Endothelial cell (in vitro differentiated cells): ENCODE data around the gene ZNF783. TPM values are rescaled to one million over a fixed set of nuclear protein-coding genes. Genes with fewer than 3 reads are reported as not detected.
"Not testable (repeated sequence)": the region's sequence is repeated elsewhere in the genome, so short reads cannot be mapped to it uniquely, and the experiment has no call there.

Experiments
- DNase-seq: peaks from one replicate; pipeline ENCODE4 v3.0.0; 2021; ENCODE audit warnings: low spot score
- H3K27ac Mint-ChIP-seq: one replicate; pipeline ENCODE4 v1.8.0; 2021; ENCODE audit warnings: mixed read lengths, inconsistent platforms; ENCODE audit not compliant: unreplicated experiment
- H3K27me3 Mint-ChIP-seq: one replicate; pipeline ENCODE4 v1.8.0; 2021; ENCODE audit warnings: mild to moderate bottlenecking, moderate library complexity, mixed read lengths, inconsistent platforms; ENCODE audit not compliant: unreplicated experiment
- H3K36me3 Mint-ChIP-seq: one replicate; pipeline ENCODE4 v1.8.0; 2021; ENCODE audit warnings: mild to moderate bottlenecking, low read depth, mixed read lengths, inconsistent platforms; ENCODE audit not compliant: unreplicated experiment
- H3K4me1 Mint-ChIP-seq: one replicate; pipeline ENCODE4 v1.8.0; 2021; ENCODE audit warnings: mild to moderate bottlenecking, mixed read lengths, inconsistent platforms; ENCODE audit not compliant: unreplicated experiment
- H3K4me3 Mint-ChIP-seq: one replicate; pipeline ENCODE4 v1.8.0; 2021; ENCODE audit warnings: mild to moderate bottlenecking, mixed read lengths, inconsistent platforms; ENCODE audit not compliant: unreplicated experiment
- H3K9me3 Mint-ChIP-seq: one replicate; pipeline ENCODE4 v1.8.0; 2021; ENCODE audit warnings: mixed read lengths, inconsistent platforms; ENCODE audit not compliant: unreplicated experiment
- CTCF ChIP-seq: fragments of 200-600 bp; sonication (generic); IDR thresholded peaks from one replicate; pipeline ENCODE4 v1.5.0; 2021; ENCODE audit warnings: antibody characterized with exemption; ENCODE audit not compliant: unreplicated experiment
- total RNA-seq: library from RNA; stranded (reverse); fragmentation: NEBNext Ultra II Directional; extraction: Animal tissue kit (Norgen Biotek cat#: 25700); gene quantifications from one replicate; pipeline ENCODE4 v1.2.1, GENCODE V29; 2021; ENCODE audit not compliant: unreplicated experiment

The ZNF783 gene
- total RNA-seq, 1 donor from 2014 or later = 15.3 TPM

GRCh38 chr7:149330914-149331567 lies 69.0 kb downstream of the ZNF783 start:
- Mint-ChIP-seq H3K4me1 (no peaks in the 10 kb centered on the region), H3K27me3 (peaks cover 4% of the 10 kb centered on the region), H3K27ac (no peak overlapping the region), H3K36me3 (no peaks in the 10 kb centered on the region), H3K9me3 (no peaks in the 10 kb centered on the region), H3K4me3 (no peak overlapping the region)
- TF ChIP-seq CTCF = no peak
- no peak for DNase-seq

DNA sequence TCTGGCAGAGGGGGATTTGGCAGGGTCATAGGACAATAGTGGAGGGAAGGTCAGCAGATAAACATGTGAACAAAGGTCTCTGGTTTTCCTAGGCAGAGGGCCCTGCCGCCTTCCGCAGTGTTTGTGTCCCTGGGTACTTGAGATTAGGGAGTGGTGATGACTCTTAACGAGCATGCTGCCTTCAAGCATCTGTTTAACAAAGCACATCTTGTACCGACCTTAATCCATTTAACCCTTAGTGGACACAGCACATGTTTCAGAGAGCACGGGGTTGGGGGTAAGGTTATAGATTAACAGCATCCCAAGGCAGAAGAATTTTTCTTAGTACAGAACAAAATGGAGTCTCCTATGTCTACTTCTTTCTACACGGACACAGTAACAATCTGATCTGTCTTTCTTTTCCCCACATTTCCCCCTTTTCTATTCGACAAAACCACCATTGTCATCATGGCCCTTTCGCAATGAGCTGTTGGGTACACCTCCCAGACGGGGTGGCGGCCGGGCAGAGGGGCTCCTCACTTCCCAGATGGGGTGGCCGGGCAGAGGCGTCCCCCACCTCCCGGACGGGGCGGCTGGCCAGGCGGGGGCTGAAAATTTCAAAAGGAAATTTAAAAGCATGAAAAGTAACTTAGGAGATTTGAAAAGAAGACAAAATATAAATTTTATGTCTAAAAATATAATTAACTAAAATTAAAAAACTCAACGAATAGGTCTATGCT lies 70.8 kb downstream of the ZNF783 start:
- not testable (repeated sequence) for H3K4me3 Mint-ChIP-seq, H3K4me1 Mint-ChIP-seq, H3K27me3 Mint-ChIP-seq, DNase-seq, H3K9me3 Mint-ChIP-seq, H3K27ac Mint-ChIP-seq, H3K36me3 Mint-ChIP-seq

- H3K36me3 Mint-ChIP-seq = no peaks in the 10 kb centered on the region
- peaks cover 4% of the 10 kb centered on the region for H3K27me3 Mint-ChIP-seq
- no peak overlapping the region for H3K27ac Mint-ChIP-seq
- no peaks in the 10 kb centered on the region for H3K9me3 Mint-ChIP-seq
- no peak overlapping the region for H3K4me3 Mint-ChIP-seq
- no peaks in the 10 kb centered on the region for H3K4me1 Mint-ChIP-seq
- no peak for TF ChIP-seq CTCF
- no peak for DNase-seq
These were observed 71.3 kb downstream of the ZNF783 start for GRCh38 chr7:149333321-149333717.

- Mint-ChIP-seq H3K9me3 (no peaks in the 10 kb centered on the region), H3K27ac (no peak overlapping the region), H3K4me3 (no peak overlapping the region), H3K27me3 (peaks cover 4% of the 10 kb centered on the region), H3K4me1 (no peaks in the 10 kb centered on the region), H3K36me3 (no peaks in the 10 kb centered on the region)
- DNase-seq = no peak
- no peak for TF ChIP-seq CTCF
These were observed 72.2 kb downstream of the ZNF783 start for GRCh38 chr7:149334219-149334618.

Other genes starting within 250 kb of the ZNF783 start
- 266 TPM for gene PDIA4, start 233.7 kb upstream of the ZNF783 start, total RNA-seq
- 19.0 TPM for gene ZNF786, start 171.5 kb upstream of the ZNF783 start, total RNA-seq
- 6.2 TPM for gene ZNF425, start 135.9 kb upstream of the ZNF783 start, total RNA-seq
- gene ZNF398, start 114.7 kb upstream of the ZNF783 start, total RNA-seq = 14.9 TPM
- gene ZNF282, start 66.7 kb upstream of the ZNF783 start, total RNA-seq = 40.0 TPM
- 12.8 TPM for gene ZNF212, start 22.5 kb upstream of the ZNF783 start, total RNA-seq
- gene ZNF777, start 198.9 kb downstream of the ZNF783 start, total RNA-seq = 13.9 TPM
- 23.8 TPM for gene ZNF746, start 235.6 kb downstream of the ZNF783 start, total RNA-seq